ENCODE measurements around the gene PI4KB. TPM values are rescaled to one million over a fixed set of nuclear protein-coding genes. Genes with fewer than 3 reads are reported as not detected.
A peak's percentile ranks its signal among the peaks of the same experiment; 100 is the strongest.

The PI4KB gene
- total RNA-seq, 2 donors from 2014 or later, result 47.2 to 53.5 TPM

DNA sequence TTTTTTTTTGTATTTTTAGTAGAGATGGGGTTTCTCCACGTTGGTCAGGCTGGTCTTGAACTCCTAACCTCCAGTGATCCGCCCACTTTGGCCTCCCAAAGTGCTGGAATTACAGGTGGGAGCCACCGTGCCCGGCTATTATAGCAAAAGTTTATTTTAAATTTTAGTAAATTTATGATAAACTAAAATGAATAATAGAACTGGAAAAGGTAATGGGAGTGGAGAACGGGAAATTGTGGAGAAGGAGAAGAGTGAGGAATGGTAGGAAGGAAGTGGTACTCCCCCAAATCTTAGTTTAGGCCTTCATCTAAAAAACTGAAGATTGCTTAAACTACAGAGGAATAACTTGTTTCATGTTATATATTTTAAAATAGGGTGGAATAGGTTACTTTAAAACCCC is 7.6 kb upstream of the PI4KB start:
- DNase-seq, result no peak
- intact Hi-C loops (cut with DNase I), result no loop called here
- TF ChIP-seq, protein P1, sequence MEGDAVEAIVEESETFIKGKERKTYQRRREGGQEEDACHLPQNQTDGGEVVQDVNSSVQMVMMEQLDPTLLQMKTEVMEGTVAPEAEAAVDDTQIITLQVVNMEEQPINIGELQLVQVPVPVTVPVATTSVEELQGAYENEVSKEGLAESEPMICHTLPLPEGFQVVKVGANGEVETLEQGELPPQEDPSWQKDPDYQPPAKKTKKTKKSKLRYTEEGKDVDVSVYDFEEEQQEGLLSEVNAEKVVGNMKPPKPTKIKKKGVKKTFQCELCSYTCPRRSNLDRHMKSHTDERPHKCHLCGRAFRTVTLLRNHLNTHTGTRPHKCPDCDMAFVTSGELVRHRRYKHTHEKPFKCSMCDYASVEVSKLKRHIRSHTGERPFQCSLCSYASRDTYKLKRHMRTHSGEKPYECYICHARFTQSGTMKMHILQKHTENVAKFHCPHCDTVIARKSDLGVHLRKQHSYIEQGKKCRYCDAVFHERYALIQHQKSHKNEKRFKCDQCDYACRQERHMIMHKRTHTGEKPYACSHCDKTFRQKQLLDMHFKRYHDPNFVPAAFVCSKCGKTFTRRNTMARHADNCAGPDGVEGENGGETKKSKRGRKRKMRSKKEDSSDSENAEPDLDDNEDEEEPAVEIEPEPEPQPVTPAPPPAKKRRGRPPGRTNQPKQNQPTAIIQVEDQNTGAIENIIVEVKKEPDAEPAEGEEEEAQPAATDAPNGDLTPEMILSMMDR (IDR thresholded peaks at IDR 0.05), result no peak
- Histone ChIP-seq H3K36me3 (no peaks in the 10 kb centered on the region), H3K27ac (no peak overlapping the region), H3K9me3 (no peaks in the 10 kb centered on the region), H3K4me1 (no peaks in the 10 kb centered on the region), H3K9ac (ENCODE audit: low read depth in 2 of 2, low read length in 2 of 2) (no peak overlapping the region), H3K4me3 (no peak overlapping the region), H3K27me3 (no peaks in the 10 kb centered on the region)

DNA sequence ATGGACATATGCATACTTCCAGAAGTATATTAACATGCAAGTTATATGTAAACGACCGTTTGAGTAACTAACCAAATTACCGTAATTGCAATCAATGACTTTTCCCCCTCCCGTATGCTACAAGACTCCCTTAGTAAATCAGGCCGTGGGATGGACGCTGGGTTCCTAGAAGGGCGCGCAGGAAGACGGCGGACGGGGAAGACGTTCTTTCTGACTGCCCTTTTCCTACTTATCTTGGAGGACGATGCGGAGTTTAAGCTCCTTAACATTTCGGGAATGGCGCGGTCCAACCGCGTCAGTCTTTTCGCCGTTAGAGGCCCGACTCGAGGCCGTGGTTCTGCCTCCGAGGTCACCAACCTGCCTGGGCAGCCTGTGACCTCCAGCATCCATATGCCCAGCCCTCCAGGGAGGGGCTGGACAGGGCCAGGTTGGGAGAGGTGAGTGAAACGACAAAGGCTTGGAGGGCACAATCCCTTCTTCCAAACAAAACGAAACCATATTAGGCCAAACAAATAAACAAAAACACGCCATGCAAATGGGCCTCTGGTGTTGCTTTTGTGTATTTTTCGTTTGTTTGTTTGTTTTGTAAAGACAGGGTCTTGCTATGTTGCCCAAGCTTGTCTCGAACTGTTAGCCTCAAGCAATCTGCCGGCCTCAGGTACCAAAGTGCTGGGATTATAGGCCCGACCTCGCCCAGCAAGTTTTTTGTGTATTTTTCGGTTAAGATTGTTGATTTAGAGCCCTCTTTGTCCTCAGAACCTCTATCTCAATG is 873 bp upstream of the PI4KB start:
- Histone ChIP-seq H3K27ac (peak overlapping the region; percentile 89), H3K36me3 (no peaks in the 10 kb centered on the region), H3K9ac (ENCODE audit: low read depth in 2 of 2, low read length in 2 of 2) (peak overlapping the region; percentile 77 to 82), H3K9me3 (no peaks in the 10 kb centered on the region), H3K4me1 (no peaks in the 10 kb centered on the region), H3K4me3 (peak overlapping the region; percentile 92), H3K27me3 (no peaks in the 10 kb centered on the region)
- TF ChIP-seq, protein P1 (IDR thresholded peaks at IDR 0.05), result no peak
- peak; percentile 38 for DNase-seq
- intact Hi-C loops (cut with DNase I), result no loop called here

DNA sequence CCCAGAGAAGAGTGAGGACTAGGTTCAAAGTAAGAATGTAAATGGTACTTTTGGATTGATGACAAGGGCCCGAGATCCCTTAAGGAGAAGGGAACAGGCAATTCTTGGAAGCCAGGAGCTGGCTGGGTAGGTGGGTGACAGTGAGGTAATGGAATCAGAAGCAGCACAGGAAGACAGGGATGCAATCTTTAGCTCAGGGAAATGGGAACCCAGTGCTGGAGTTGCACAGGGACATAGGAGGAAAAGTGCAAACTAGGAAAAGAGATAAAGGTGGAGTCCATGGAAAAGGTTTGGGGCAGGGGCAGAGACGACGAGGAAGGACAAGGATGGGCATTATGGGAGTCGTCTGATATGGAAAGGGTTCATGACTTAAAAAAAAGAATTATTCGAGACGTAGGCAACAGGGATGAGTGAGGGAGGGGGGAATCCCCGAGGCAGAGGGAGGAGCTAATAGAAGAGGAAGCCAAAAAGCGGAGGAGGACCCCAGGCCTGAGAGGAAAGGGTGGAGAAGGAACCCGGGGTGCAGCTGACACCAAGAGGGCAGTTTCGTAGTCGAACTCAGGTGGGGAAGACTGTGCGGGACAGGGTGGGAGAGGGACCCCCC is 495 bp downstream of the PI4KB start:
- peak; percentile 64 for DNase-seq
- intact Hi-C loops (cut with DNase I), result no loop called here
- H3K4me1 ChIP-seq, result no peaks in the 10 kb centered on the region

DNA sequence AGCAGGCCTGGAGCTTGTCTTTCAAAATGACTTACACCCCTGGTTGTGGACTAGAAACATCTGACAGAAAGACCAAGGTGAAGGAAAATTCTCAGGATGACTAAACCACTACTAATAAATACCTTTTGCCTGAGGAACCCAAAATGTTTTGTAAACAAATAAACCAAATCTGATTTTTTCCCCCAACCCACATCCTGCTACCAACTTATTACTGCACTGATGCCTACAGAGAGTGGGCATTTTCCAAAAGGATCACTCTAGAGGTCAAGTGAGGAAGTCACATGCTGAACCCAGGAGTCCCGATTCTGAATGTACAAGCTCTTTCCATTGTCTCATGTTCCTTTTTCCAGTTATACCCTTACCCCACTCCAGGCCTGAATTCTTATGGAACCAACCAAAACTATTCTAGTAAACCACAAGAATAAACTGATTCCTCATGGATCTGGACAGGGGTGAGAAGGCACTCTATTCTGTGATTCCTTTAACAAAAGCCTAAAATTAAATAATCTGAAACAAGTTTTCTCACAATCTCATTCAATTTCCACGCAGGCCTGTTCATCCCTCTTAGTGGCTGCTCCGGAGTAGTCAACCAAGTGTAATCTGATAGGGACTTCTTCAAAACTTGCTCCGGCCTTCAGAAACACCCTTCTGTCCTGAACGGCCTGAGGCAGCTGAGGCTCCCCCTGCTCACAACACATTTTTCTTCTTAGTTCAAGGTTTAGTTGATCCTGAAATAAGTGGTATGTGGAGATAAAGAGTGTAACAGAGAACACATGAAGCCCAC is 1.4 kb downstream of the PI4KB start:
- H3K4me1 ChIP-seq, result no peaks in the 10 kb centered on the region
- no peaks in the 10 kb centered on the region for H3K9me3 ChIP-seq
- H3K4me3 ChIP-seq, result peak overlapping the region; percentile 92
- TF ChIP-seq, protein P1 (IDR thresholded peaks at IDR 0.05), result no peak
- no peaks in the 10 kb centered on the region for H3K27me3 ChIP-seq
- intact Hi-C loops (cut with DNase I), result no loop called here
- peak overlapping the region; percentile 2 for H3K27ac ChIP-seq
- DNase-seq, result no peak
- H3K9ac ChIP-seq (ENCODE audit: low read depth in 2 of 2, low read length in 2 of 2), result peak overlapping the region; percentile 82 to 87
- H3K36me3 ChIP-seq, result no peaks in the 10 kb centered on the region

More for the DNA sequence above, 495 bp downstream of the PI4KB start:
- TF ChIP-seq, protein P1 (IDR thresholded peaks at IDR 0.05), result no peak
- Histone ChIP-seq H3K9ac (ENCODE audit: low read depth in 2 of 2, low read length in 2 of 2) (peak overlapping the region; percentile 82 to 87), H3K36me3 (no peaks in the 10 kb centered on the region), H3K9me3 (no peaks in the 10 kb centered on the region), H3K27me3 (no peaks in the 10 kb centered on the region), H3K4me3 (peak overlapping the region; percentile 92), H3K27ac (peak overlapping the region; percentile 89)

DNA sequence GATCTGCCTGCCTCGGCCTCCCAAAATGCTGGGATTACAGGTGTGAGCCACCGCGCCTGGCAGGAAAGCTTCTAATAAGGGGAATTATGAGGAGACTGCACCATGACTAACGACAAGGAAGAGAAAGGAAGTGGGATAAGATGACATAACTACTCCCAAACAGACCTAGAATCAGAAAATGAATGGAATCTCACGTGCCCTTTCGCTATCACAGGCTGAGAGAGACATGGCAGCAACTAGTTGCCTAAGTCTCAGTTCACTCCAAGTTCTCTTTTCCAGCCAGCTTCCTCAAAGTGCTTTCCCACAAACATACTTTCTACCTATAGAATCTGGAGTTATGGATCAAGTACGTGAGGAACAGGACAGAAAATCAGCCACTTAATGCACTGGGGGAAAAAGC is 2.0 kb downstream of the PI4KB start:
- Histone ChIP-seq H3K27me3 (no peaks in the 10 kb centered on the region), H3K9ac (ENCODE audit: low read depth in 2 of 2, low read length in 2 of 2) (no peak overlapping the region), H3K36me3 (no peaks in the 10 kb centered on the region), H3K4me1 (no peaks in the 10 kb centered on the region), H3K27ac (no peak overlapping the region), H3K9me3 (no peaks in the 10 kb centered on the region), H3K4me3 (no peak overlapping the region)
- TF ChIP-seq, protein P1 (IDR thresholded peaks at IDR 0.05), result no peak
- intact Hi-C loops (cut with DNase I), result no loop called here
- no peak for DNase-seq
